Mesenchymal stem cell (in vitro differentiated cells and primary cell): ENCODE results near the gene RAB11FIP4.

Source experiments
- DNase-seq: peaks from one replicate; pipeline ENCODE4 v3.0.0-alpha.2; 2013
- H2AFZ ChIP-seq: one replicate; pipeline ENCODE4 v1.6.1; 2013; ENCODE audit warnings: low read depth, mild to moderate bottlenecking, control low read depth, inconsistent platforms, low read length, moderate library complexity
- H2AK5ac ChIP-seq: 2 replicates; pipeline ENCODE4 v1.6.1; 2013; ENCODE audit warnings: low read length, moderate library complexity, mild to moderate bottlenecking, inconsistent platforms; ENCODE audit not compliant: severe bottlenecking
- H2BK120ac ChIP-seq: one replicate; pipeline ENCODE4 v1.6.1; 2013; ENCODE audit warnings: low read depth, mild to moderate bottlenecking, inconsistent platforms, low read length, moderate library complexity
- H2BK12ac ChIP-seq, 2 experiments: one replicate each; pipeline ENCODE4 v1.6.1; 2013; ENCODE audit warnings: inconsistent platforms in 2 of 2, low read length in 2 of 2, mild to moderate bottlenecking in 2 of 2, moderate library complexity in 2 of 2, control low read depth in 1 of 2
- H2BK15ac ChIP-seq: one replicate; pipeline ENCODE4 v1.6.1; 2013; ENCODE audit warnings: mild to moderate bottlenecking, low read depth, inconsistent platforms; ENCODE audit not compliant: poor library complexity, severe bottlenecking
- H2BK5ac ChIP-seq: 2 replicates; pipeline ENCODE4 v1.6.1; 2013; ENCODE audit warnings: low read depth, mild to moderate bottlenecking, low read length, control low read depth, inconsistent platforms; ENCODE audit not compliant: poor library complexity, severe bottlenecking
- H3K14ac ChIP-seq, 2 experiments: one replicate each; pipeline ENCODE4 v1.6.1; 2013; ENCODE audit warnings: inconsistent platforms in 2 of 2, low read length in 2 of 2, control low read depth in 1 of 2, mild to moderate bottlenecking in 1 of 2, moderate library complexity in 1 of 2
- H3K18ac ChIP-seq, 2 experiments: one replicate each; pipeline ENCODE4 v1.6.1; 2013; ENCODE audit warnings: inconsistent platforms in 2 of 2, low read length in 2 of 2, control low read depth in 1 of 2, low read depth in 1 of 2, mild to moderate bottlenecking in 1 of 2
- H3K23ac ChIP-seq, 2 experiments: one replicate each; pipeline ENCODE4 v1.6.1; 2013; ENCODE audit warnings: inconsistent platforms in 2 of 2, low read length in 2 of 2, mild to moderate bottlenecking in 2 of 2, moderate library complexity in 2 of 2, control low read depth in 1 of 2
- H3K27ac ChIP-seq: 2 replicates; pipeline ENCODE4 v1.5.1; 2013; ENCODE audit warnings: mild to moderate bottlenecking, moderate library complexity, low read length, control low read depth, inconsistent platforms; ENCODE audit not compliant: poor library complexity, severe bottlenecking
- H3K27me3 ChIP-seq, 2 experiments: 2 replicates each; pipeline versions ENCODE4 v1.6.1 to v1.7.0; 2013; ENCODE audit warnings: low read length in 2 of 2, mild to moderate bottlenecking in 2 of 2, moderate library complexity in 2 of 2, control low read depth in 1 of 2, inconsistent platforms in 1 of 2; ENCODE audit not compliant: control insufficient read depth in 1 of 2, insufficient read depth in 1 of 2
- H3K36me3 ChIP-seq, 2 experiments: 2 replicates each; pipeline versions ENCODE4 v1.6.1 to v1.7.0; 2013; ENCODE audit warnings: low read length in 2 of 2, control low read depth in 1 of 2, inconsistent platforms in 1 of 2, low read depth in 1 of 2, mild to moderate bottlenecking in 1 of 2; ENCODE audit not compliant: insufficient read depth in 2 of 2, control insufficient read depth in 1 of 2
- H3K4ac ChIP-seq, 2 experiments: one replicate each; pipeline ENCODE4 v1.6.1; 2013; ENCODE audit warnings: inconsistent platforms in 2 of 2, low read length in 2 of 2, mild to moderate bottlenecking in 2 of 2, moderate library complexity in 2 of 2, control low read depth in 1 of 2, low read depth in 1 of 2
- H3K4me1 ChIP-seq: 2 replicates; pipeline ENCODE4 v1.6.1; 2013; ENCODE audit warnings: low read depth, low read length, control low read depth; ENCODE audit not compliant: control insufficient read depth, insufficient read depth
- H3K4me2 ChIP-seq: 2 replicates; pipeline ENCODE4 v1.6.1; 2013; ENCODE audit warnings: low read length, mild to moderate bottlenecking, inconsistent platforms; ENCODE audit not compliant: poor library complexity, severe bottlenecking
- H3K4me3 ChIP-seq, 2 experiments: 2 replicates each; pipeline versions ENCODE4 v1.5.1 to v1.7.0; 2013; ENCODE audit warnings: low read length in 2 of 2, mild to moderate bottlenecking in 2 of 2, control low read depth in 1 of 2, low read depth in 1 of 2; ENCODE audit not compliant: insufficient read depth in 1 of 2
- H3K79me1 ChIP-seq: replicated peaks from 2 replicates; pipeline ENCODE4 v1.6.1; 2013; ENCODE audit warnings: mild to moderate bottlenecking, control low read depth, low read length, inconsistent platforms; ENCODE audit not compliant: poor library complexity, severe bottlenecking
- H3K9ac ChIP-seq: 2 replicates; pipeline ENCODE4 v1.7.0; 2013; ENCODE audit warnings: mild to moderate bottlenecking, low read length, moderate library complexity
- H3K9me3 ChIP-seq: 2 replicates; pipeline ENCODE4 v1.7.0; 2013; ENCODE audit warnings: mild to moderate bottlenecking, low read length; ENCODE audit not compliant: control insufficient read depth
- H4K8ac ChIP-seq: one replicate; pipeline ENCODE4 v1.6.1; 2013; ENCODE audit warnings: inconsistent platforms, mild to moderate bottlenecking, low read length, moderate library complexity
- H4K91ac ChIP-seq: one replicate; pipeline ENCODE4 v1.6.1; 2013; ENCODE audit warnings: mild to moderate bottlenecking, low read length, inconsistent platforms
- WGBS: methylation state at CpG from one replicate; pipeline ENCODE4 v1.1.7; 2013; ENCODE audit warnings: mixed read lengths; 5-methylcytosine and 5-hydroxymethylcytosine counted together

RAB11FIP4 gene

GRCh38 chr17:31418773-31419350 lies 27.4 kb downstream of the RAB11FIP4 start:
- Histone ChIP-seq H3K27ac (no peak overlapping the region), H3K4me1 (no peaks in the 10 kb centered on the region)
- no peak for DNase-seq

DNA sequence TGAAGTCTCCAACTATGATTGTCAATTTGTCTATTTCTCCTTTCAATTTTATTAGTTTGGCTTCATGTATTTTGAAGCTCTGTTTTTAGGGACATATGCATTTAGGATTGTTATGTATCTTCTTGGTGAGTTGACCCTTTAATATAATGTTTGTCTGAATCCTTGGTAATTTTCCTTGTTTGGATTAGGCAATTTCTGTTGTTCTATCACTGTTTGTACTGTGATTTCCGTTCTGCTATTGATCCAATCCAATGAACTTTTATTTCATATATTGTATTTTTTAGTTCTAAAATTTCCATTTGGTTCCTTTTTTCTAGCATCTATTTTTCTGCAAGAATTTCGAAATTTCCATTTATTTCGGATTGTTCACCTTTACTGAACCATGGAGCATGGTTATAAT lies 31.0 kb downstream of the RAB11FIP4 start:
- no peak for DNase-seq
- Histone ChIP-seq H3K18ac (no peak overlapping the region), H3K4ac (no peak overlapping the region), H3K36me3 (no peaks in the 10 kb centered on the region), H3K9ac (no peak overlapping the region), H2BK120ac (no peak overlapping the region), H3K14ac (no peak overlapping the region), H4K8ac (no peak overlapping the region), H2AK5ac (no peak overlapping the region), H2BK5ac (no peak overlapping the region), H4K91ac (no peak overlapping the region), H2AFZ (no peak overlapping the region), H3K4me2 (no peak overlapping the region), H3K23ac (no peak overlapping the region), H3K27ac (no peak overlapping the region), H3K79me1 (no peaks in the 10 kb centered on the region), H3K9me3 (peaks cover 9% of the 10 kb centered on the region), H3K4me3 (no peak overlapping the region), H2BK12ac (no peak overlapping the region), H3K27me3 (peaks cover 17 to 44% of the 10 kb centered on the region in 2 experiments), H2BK15ac (no peak overlapping the region), H3K4me1 (peaks cover 5% of the 10 kb centered on the region)
- no CpG with 5 or more reads among the region's 3 CpGs for WGBS

More at GRCh38 chr17:31418773-31419350, 27.4 kb downstream of the RAB11FIP4 start:
- Histone ChIP-seq H2AK5ac (no peak overlapping the region), H3K4ac (no peak overlapping the region), H2BK12ac (no peak overlapping the region), H3K18ac (no peak overlapping the region), H2AFZ (no peak overlapping the region), H3K9ac (no peak overlapping the region), H4K8ac (no peak overlapping the region), H3K9me3 (peaks cover 9% of the 10 kb centered on the region), H3K4me3 (no peak overlapping the region), H2BK5ac (no peak overlapping the region), H3K14ac (no peak overlapping the region), H2BK120ac (no peak overlapping the region), H3K79me1 (no peaks in the 10 kb centered on the region), H3K4me2 (no peak overlapping the region), H3K27me3 (peaks cover 34 to 56% of the 10 kb centered on the region in 2 experiments), H4K91ac (no peak overlapping the region), H2BK15ac (no peak overlapping the region), H3K36me3 (no peaks in the 10 kb centered on the region), H3K23ac (no peak overlapping the region)
- 50% methylated on average over 4 of the region's 6 CpGs for WGBS

GRCh38 chr17:31424944-31425281 lies 33.4 kb downstream of the RAB11FIP4 start:
- Histone ChIP-seq H3K36me3 (no peaks in the 10 kb centered on the region), H2AK5ac (no peak overlapping the region), H3K4ac (no peak overlapping the region), H3K9me3 (peaks cover 9% of the 10 kb centered on the region), H4K8ac (no peak overlapping the region), H2BK15ac (no peak overlapping the region), H3K9ac (no peak overlapping the region), H3K79me1 (no peaks in the 10 kb centered on the region), H2BK5ac (no peak overlapping the region), H2BK12ac (no peak overlapping the region), H2AFZ (no peak overlapping the region), H3K14ac (no peak overlapping the region), H3K27me3 (peaks cover 29 to 58% of the 10 kb centered on the region in 2 experiments), H3K27ac (no peak overlapping the region), H3K4me1 (peaks cover 7% of the 10 kb centered on the region), H3K23ac (no peak overlapping the region), H3K18ac (no peak overlapping the region), H3K4me2 (no peak overlapping the region), H2BK120ac (no peak overlapping the region), H4K91ac (no peak overlapping the region), H3K4me3 (no peak overlapping the region)
- DNase-seq: no peak
- WGBS: 54% methylated on average over 5 of the region's 5 CpGs

GRCh38 chr17:31425282-31426040 lies 34.0 kb downstream of the RAB11FIP4 start:
- Histone ChIP-seq H4K91ac (no peak overlapping the region), H3K79me1 (no peaks in the 10 kb centered on the region)
- 32% methylated on average over 17 of the region's 17 CpGs for WGBS

More at GRCh38 chr17:31425282-31426040, 34.0 kb downstream of the RAB11FIP4 start:
- H3K9me3 ChIP-seq: peaks cover 9% of the 10 kb centered on the region
- H2AFZ ChIP-seq: peak overlapping the region; percentile 53
- H4K8ac ChIP-seq: no peak overlapping the region
- no peak overlapping the region for H2BK120ac ChIP-seq
- no peaks in the 10 kb centered on the region for H3K36me3 ChIP-seq
- peaks cover 31 to 56% of the 10 kb centered on the region in 2 experiments for H3K27me3 ChIP-seq
- peaks cover 7% of the 10 kb centered on the region for H3K4me1 ChIP-seq
- H3K14ac ChIP-seq: no peak overlapping the region
- H2BK5ac ChIP-seq: no peak overlapping the region
- H3K18ac ChIP-seq: no peak overlapping the region
- H3K4me3 ChIP-seq: no peak overlapping the region
- no peak overlapping the region for H2BK15ac ChIP-seq
- H2BK12ac ChIP-seq: no peak overlapping the region
- no peak overlapping the region for H3K4me2 ChIP-seq
- no peak for DNase-seq
- H3K9ac ChIP-seq: no peak overlapping the region
- H3K4ac ChIP-seq: no peak overlapping the region
- no peak overlapping the region for H3K27ac ChIP-seq
- no peak overlapping the region for H2AK5ac ChIP-seq
- no peak overlapping the region for H3K23ac ChIP-seq
